Measurements from ENCODE around the gene CELSR1. TPM values are rescaled to one million over a fixed set of nuclear protein-coding genes. Genes with fewer than 3 reads are reported as not detected.

The CELSR1 gene
- total RNA-seq, 1 donor from 2014 or later, result 16.0 TPM

DNA sequence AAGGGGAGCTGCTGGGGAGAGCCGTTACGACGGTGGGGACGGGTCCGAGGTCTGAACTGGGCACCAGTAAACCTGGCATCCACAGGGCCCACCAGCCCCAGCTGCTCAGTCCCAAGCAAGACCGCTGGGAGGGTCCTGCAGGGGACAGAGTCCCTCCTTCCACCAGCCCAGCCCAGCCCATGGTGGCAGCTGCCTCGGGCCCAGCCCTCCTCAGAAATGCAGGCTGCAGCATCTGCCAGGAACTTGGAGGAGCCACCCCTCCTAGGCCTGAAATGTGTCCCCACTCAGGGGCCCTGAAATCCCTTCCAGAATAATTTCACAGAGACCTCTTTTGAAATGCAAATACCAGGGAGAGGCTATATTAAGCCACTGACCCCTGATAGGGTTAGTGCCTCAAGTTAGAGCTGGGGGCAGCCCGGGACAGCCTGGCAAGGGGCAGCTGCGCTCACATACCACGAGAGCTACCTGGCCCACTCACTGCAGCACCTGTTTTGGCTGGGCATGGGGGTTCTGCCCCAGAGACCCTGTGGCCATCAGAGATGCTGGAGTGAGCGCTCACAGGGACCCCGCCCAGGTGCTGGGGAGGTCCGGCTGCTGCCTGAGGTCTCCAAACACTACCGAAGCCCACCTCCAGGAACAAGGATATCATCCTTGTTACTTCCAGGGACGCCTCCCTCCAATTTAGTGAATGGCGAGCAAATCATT lies 53.1 kb downstream of the CELSR1 start:
- no peaks in the 10 kb centered on the region for H3K36me3 Mint-ChIP-seq (ENCODE audit: unreplicated experiment)
- TF ChIP-seq CTCF (IDR thresholded peaks at IDR 0.05), result no peak
- peaks cover 4% of the 10 kb centered on the region for H3K27me3 Mint-ChIP-seq (ENCODE audit: unreplicated experiment)
- peaks cover 4% of the 10 kb centered on the region for H3K9me3 Mint-ChIP-seq (ENCODE audit: unreplicated experiment)
- peaks cover 34% of the 10 kb centered on the region for H3K4me1 Mint-ChIP-seq (ENCODE audit: unreplicated experiment)
- no peak overlapping the region for H3K27ac Mint-ChIP-seq (ENCODE audit: unreplicated experiment)
- no peak for DNase-seq (ENCODE audit: extremely low spot score, unreplicated experiment)
- no peak overlapping the region for H3K4me3 Mint-ChIP-seq (ENCODE audit: unreplicated experiment)

DNA sequence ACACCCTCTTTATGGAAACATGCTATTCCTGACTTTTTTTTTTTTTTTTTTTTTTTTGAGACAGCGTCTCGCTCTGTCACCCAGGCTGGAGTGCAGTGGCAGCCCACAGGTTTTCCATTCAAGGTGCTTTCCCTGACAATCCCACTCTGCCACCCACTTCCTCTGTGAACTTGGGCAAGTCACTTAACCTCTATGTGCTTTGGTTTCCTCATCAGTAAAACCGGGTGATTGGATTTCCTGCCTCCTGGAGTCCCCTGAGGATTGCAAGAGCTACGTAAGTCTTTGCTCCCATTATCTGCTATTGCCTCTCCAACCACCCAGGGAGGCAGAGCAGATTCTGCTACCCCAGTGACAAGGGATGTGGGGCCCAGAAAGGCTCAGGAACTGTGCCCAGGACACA lies 54.1 kb downstream of the CELSR1 start:
- no peaks in the 10 kb centered on the region for H3K36me3 Mint-ChIP-seq (ENCODE audit: unreplicated experiment)
- H3K27ac Mint-ChIP-seq (ENCODE audit: unreplicated experiment), result no peak overlapping the region
- H3K4me1 Mint-ChIP-seq (ENCODE audit: unreplicated experiment), result peaks cover 35% of the 10 kb centered on the region
- no peak for DNase-seq (ENCODE audit: extremely low spot score, unreplicated experiment)
- TF ChIP-seq CTCF (IDR thresholded peaks at IDR 0.05), result no peak
- H3K9me3 Mint-ChIP-seq (ENCODE audit: unreplicated experiment), result peaks cover 4% of the 10 kb centered on the region
- H3K4me3 Mint-ChIP-seq (ENCODE audit: unreplicated experiment), result no peak overlapping the region
- peaks cover 4% of the 10 kb centered on the region for H3K27me3 Mint-ChIP-seq (ENCODE audit: unreplicated experiment)

DNA sequence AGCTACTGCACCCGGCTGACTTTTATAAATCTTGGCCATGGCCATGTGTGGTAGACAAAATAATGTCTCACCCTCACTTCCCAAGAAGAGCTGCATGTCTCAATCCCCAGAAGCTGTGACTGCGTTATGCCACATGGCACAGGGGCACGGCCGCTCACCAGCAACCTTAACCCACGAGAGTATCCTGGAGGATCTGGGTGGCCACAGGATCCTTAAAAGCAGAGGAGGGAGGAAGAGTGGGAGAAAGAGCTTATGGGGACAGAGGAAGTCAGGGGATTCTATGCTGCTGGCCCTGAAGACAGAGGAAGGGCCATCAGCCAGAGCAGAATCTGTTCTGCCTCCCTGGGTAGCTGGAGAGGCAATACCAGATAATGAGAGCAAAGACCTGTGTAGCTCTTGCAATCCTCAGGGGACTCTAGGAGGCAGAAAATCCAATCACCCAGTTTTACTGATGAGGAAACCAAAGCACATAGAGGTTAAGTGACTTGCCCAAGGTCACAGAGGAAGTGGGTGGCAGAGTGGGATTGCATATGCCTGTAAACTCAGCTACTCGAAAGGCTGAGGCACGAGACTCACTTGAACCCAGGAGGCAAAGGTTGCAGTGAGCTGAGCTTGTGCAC lies 55.3 kb downstream of the CELSR1 start:
- Mint-ChIP-seq H3K27me3 (ENCODE audit: unreplicated experiment) (peaks cover 4% of the 10 kb centered on the region), H3K9me3 (ENCODE audit: unreplicated experiment) (peaks cover 4% of the 10 kb centered on the region), H3K27ac (ENCODE audit: unreplicated experiment) (no peak overlapping the region), H3K36me3 (ENCODE audit: unreplicated experiment) (no peaks in the 10 kb centered on the region), H3K4me3 (ENCODE audit: unreplicated experiment) (no peak overlapping the region), H3K4me1 (ENCODE audit: unreplicated experiment) (peaks cover 34% of the 10 kb centered on the region)
- no peak for DNase-seq (ENCODE audit: extremely low spot score, unreplicated experiment)
- no peak for TF ChIP-seq CTCF (IDR thresholded peaks at IDR 0.05)

DNA sequence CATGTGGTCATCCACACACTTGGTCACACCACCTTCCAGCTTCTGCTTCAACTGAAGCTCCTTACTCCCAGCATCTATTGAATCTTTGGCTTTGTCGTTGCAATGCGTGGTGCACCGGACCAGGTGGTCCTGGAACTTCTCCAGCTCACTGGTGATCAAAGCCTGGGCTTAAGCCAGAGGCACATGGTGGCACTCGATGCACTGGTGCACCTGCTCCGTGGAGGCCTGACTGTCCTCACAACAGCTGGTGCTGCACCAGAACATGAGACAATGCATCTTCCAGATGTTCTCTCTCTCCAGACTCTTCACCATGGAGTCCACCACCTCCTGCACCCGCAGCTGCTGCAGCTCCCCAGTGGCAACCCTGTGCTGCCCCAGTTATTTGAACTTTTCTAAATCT lies 56.0 kb downstream of the CELSR1 start:
- Mint-ChIP-seq H3K27me3 (ENCODE audit: unreplicated experiment) (peaks cover 4% of the 10 kb centered on the region), H3K4me1 (ENCODE audit: unreplicated experiment) (peaks cover 31% of the 10 kb centered on the region), H3K36me3 (ENCODE audit: unreplicated experiment) (no peaks in the 10 kb centered on the region), H3K27ac (ENCODE audit: unreplicated experiment) (no peak overlapping the region), H3K9me3 (ENCODE audit: unreplicated experiment) (peaks cover 4% of the 10 kb centered on the region), H3K4me3 (ENCODE audit: unreplicated experiment) (no peak overlapping the region)
- no peak for DNase-seq (ENCODE audit: extremely low spot score, unreplicated experiment)
- TF ChIP-seq CTCF (IDR thresholded peaks at IDR 0.05), result no peak

GRCh38 chr22:46480396-46480795 lies 57.0 kb downstream of the CELSR1 start:
- peaks cover 5% of the 10 kb centered on the region for H3K9me3 Mint-ChIP-seq (ENCODE audit: unreplicated experiment)
- H3K4me1 Mint-ChIP-seq (ENCODE audit: unreplicated experiment), result peaks cover 28% of the 10 kb centered on the region
- H3K36me3 Mint-ChIP-seq (ENCODE audit: unreplicated experiment), result peaks cover under 1% of the 10 kb centered on the region
- no peak for DNase-seq (ENCODE audit: extremely low spot score, unreplicated experiment)
- H3K27me3 Mint-ChIP-seq (ENCODE audit: unreplicated experiment), result peaks cover 4% of the 10 kb centered on the region
- no peak for TF ChIP-seq CTCF (IDR thresholded peaks at IDR 0.05)
- no peak overlapping the region for H3K27ac Mint-ChIP-seq (ENCODE audit: unreplicated experiment)
- H3K4me3 Mint-ChIP-seq (ENCODE audit: unreplicated experiment), result no peak overlapping the region
